Fibroblast of the conjunctiva (primary cell): ENCODE results near the gene EVX1.

Experiments used
- DNase-seq: peaks from one replicate; pipeline ENCODE4 v3.0.0-alpha.2; 2010; ENCODE audit warnings: low read depth

The EVX1 gene

DNA sequence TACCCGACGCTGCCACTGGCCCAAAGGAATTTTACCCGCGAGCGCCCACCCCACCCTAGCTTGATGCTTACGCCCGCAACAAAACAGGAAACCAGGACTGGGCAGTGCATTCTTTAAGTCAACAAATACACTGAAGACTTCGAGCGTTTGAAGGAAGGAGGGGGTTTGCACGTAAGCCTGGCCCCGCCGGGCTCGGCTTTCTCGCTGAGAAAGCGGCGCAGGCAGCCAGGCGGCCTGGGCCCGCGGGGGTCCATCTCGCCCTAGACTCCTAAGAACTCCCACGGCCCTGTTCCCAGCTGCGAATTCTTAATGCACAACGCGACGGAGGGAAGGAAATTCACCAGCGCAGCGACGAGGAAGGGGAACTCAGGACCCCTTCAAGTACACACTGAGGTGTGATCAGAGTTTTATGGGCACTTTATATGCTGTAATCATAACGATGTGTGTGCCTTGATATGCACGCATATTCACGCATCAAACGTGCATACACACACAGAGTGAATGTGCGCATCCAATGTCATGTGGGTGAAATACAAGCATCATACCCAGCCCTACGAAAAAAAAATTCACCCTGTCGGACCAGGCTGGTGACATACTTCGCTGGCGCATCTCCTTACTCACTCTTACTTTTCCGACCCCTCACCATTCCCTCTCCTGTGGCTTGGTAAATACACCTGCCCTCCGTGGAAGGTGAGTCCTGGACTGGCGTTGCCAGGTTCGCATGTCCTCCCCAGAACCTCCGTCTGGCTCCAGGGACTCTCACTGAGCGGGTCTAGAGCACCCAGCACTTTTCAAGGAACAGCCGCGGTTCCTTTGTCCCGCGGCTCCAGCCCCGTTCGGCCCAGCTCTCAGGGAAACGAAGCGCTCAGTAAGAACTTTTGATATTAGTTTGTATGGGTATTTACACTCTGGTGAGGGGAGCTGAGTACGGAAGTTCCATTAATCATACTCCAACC, 37.0 kb upstream of the EVX1 start:
- DNase-seq, result no peak

DNA sequence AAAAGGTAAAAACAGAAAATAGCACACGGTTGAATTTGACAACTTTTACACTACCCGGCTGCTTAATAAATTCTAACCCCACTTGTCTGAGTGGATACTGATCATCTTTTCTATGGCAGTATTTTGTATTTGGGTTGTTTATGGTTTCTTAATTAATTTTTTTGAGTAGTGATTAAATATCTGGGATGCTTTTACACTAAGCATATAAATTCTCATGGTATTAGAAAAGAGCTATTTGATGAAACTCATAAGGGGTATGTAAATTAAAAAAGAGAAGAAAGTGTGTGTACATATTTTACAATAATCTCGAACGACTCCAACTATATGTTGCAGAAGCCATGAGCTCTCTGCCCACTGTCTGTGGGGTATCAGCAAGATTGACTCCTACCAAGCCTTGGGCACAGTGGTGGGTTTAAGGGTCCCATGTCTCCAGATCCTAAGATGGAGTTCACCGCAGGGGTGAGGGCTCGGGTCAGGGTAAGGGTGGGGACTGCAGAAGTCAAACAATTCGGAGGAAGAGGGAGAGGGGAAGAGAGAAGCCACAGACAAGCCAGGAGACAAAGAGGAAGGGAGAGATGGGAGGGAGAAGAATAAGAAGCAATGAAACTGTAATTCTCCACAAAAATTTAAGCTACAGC, 35.1 kb upstream of the EVX1 start:
- no peak for DNase-seq

DNA sequence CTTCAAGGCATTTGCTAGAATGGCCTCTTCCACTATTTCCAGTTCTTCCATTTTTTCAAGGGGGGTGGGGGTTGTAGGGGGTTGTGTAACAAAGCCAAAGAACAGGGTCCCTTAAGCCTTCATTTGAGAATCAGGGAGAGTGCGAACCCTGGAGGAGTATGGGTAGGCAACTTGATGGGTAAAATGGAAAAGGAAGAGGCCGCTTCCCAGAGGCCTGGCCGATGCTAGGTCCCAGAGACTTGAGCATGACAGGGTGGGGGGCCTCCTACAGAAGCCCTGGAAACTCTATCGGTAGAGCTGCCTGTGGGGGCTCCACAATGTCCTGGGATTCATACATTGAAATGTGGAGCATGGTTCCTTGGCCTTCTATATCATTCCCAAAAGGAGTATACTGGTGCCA, 33.6 kb upstream of the EVX1 start:
- no peak for DNase-seq

DNA sequence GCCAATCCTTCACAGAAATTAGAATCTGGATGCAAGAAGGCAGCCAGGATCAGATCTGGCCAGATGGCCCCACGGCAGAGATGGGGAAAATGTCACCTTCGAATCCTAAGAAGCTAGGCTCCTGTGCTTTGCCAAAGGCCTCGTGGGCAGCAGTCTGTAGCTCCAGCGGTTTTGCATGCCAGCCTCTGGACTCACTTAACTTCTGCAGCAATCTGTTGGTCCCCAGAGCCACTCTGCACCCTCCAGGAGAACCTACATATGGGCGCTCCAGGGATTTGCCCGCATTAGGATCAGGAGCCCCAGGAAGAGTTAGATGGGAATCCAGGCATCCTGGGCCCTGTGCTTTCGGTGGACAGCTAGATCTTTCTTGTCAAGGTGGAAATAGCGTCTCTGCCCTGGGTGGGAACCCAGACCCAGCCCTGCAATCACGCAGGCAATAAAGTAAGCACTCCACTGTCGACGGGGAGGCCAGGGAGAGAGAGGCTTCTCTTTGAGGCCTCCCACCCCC, 32.6 kb upstream of the EVX1 start:
- no peak for DNase-seq

DNA sequence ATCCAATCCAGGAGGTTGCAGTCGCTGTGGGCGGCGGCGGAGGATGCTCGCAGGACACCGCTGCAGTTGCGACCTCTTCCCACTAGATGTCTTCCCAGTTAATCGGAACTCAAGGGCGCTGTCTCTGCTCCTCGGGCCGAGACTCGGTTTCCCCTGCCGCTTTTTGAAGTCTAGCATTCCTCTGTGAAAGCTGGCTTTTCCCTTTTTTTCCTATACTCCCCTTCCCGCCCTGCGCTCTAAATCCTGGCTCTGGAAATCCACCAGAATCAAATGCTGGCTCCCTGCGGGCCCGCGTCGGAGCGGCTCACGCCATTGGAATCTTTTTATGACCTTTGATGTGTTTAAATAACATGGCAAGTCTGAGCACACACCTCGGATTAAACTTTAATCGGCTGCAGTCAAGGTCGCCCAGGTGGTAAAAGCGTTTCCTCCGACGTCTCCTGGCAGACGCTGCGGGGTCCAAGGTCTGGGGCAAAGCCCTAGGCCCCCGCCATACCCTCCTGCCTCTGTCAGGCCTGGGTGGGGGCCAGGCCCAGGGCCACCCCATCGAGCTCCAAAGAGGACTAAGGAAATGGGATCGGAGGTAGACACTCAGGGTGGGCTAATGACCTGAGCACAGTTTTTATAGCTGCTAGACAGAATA, 32.0 kb upstream of the EVX1 start:
- peak; percentile 5 for DNase-seq

DNA sequence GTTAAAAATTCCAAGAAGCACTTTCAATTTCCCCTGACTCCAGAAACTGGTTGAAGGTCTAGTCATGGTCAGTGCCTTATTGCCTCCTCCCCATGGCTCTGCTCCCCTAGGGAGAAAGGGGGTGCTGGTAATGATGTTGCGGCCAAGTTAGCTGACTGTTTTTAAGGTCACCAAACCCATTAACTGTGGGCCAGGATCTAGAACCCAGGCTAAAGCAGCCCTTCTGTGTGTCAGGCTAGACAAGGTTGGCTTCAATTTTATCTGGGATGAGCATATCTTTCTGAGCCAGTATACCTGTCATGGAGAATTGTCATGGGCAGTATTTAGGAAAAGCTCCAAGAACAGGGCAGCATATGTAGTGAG, 31.5 kb upstream of the EVX1 start:
- DNase-seq, result no peak

DNA sequence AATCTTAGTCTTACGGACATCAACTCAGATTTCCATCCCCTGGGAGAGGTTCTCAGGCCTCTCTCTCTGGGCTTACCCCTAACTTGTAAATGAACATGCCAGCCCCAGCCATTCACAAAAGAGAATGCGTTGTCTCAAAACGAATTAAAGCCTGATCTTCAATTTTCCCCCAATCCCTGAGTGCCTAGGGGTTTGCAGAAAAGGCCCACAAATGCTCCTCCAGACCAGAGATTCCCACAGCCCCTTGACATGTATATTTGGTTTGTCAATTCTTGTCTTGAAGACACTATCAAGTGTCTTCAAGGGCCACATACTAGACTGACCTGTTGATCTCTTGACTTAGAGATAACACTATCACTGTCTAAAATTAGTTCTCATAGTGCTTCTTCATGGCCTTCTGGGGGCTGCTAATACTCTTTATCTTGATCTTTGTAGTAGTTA, 30.8 kb upstream of the EVX1 start:
- DNase-seq, result no peak

DNA sequence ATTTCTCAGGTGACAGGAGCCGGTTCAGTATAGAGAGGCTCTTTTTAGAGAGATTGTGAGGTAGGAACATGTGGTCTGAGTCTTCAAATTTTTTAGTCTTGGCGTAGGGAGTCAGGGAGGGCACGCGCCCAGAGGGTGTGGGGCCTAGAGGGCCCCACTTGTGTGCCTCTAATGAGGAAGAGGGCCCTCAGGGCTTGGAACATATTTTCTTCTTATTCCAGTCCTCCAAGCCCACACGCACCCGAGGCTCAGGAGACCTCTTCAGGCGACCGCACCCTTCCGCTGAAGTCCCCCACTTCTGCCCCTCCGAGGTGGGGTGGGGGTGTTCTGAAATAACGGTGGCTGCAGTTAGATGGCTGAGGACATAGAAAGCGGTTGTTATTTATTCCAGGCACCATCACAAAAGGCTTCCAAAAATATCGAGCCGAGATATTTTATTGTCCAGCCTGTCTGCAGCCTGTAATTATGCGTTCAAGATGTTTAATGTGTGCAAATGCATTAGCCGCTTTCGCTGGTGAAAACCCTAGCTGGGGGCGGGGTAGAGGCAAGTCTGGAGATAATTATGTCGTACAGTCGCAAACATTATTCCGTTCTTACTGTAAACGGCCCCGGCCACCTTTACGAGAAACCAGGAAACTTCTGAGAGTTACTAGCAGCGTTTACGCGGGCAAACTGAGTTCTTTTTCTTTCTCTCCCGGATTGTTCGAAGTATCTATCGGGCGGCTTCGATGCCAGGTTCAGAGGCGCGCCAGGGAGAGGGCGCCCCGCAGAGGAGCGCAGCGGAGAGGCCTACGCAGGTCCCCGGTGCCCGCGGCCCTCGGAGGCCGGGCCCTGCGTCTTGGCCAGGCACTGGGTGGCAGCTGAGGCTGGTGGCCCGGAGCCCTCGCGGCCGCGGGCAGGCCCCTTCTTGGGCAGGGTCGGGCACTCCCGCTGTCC, 29.8 kb upstream of the EVX1 start:
- DNase-seq, result no peak

DNA sequence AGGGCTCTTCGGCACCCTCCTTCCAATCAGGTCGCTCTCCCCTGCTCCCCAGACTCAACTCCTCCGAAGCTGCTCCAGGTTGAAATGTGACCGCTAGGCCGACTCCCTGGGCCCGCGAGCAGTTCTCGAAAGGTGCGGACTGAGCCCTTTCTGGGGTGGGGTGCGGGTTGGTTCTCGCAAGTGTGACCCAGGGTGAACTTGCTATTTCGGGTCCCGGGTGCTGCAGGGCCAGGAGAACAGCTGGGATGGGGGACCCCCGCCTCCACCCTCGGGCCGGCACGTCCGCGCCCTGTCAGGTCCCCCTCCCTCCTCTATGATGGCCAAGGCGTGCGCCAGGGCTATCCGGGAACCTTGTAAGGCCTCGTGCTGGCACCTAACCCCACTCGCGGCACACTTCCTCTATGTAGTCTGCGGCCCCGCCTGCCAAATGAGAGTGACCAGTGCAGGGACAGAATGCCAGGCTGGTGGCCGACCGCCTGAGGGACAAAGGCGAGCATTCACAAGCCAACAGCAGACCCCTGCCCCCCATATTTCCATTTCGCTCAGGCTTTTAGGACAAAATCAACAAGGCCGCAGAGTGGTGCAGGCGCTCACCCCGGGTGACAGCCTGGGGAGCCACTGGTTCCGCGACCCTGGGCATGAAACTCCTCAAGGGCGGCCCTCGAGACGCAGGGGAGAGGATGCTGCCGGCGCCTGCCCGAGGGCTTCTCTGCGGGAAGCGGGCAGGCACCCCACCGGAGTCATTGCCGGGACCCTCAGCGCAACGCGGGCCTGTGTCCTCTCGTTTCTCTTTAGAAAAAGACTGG, 29.0 kb upstream of the EVX1 start:
- DNase-seq, result no peak

DNA sequence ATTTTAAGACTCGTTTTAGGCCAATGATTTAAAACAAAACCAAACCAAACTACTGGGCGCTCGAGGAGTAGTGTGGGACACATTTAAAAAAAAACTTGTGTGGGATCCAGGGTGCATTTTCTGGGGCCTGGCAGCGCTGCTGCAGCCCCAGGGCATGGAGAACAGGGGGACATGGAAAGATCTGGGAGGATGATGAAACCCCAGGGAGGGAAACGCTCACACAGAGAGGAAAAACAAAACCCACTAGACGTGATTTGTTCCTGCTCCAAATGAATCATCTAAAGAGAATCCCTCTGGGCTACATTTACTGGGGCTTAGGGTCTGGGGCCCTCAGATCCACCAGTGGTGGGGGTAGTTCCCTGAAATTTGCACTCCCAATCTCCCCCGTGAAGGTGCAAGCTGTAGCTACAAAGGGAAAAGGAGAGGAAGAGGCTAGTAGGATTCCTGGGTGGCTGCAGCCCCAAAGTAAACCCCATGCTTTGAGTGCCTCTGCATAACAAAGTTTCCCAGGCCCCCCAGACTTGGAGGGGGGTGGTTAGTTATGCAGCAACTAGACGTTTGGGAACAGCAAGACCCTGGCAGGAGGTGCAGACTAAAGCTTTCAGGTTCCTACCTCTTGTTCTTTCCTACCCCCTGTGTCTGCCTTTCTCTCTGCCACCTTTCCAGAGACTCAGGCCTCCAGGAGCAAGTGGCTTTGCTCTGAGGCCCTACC, 28.2 kb upstream of the EVX1 start:
- DNase-seq, result no peak

DNA sequence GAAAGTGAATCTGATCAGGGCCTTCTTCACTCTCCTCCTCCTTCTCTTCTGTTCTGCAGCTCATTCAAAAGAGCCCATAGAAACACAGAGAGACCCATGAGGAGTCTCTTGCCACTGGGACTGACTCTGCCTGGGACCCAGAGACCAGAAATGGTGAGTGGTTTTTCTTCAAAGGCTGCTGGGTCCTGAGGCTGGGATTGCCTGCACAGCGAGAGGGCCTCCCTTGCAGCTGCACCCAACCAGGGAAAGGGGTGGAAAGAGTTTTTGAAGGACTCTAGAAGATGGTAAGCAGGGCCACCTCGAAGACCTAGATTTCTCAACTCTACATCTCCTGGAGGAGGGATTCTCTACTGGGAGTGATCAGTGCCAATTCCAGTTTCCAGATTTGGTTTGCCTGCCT, 27.2 kb upstream of the EVX1 start:
- no peak for DNase-seq

DNA sequence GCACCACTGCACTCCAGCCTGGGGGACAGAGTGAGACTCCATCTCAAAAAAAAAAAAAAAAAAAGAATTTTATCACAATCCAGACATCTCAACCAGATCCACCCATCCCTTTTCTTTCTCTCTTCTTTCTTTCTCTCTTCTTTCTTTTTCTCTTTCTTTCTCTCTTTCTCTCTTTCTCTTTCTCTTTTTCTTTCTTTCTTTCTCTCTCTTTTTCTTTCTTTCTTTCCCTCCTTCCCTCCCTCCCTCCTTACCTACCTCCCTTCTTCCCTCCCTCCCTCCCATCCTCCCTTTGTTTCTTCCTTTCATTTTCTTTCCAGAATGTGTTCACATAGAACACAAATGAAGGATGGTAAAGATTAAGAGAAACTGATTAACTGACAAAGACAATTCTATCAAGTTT, 24.7 kb upstream of the EVX1 start:
- DNase-seq, result no peak

DNA sequence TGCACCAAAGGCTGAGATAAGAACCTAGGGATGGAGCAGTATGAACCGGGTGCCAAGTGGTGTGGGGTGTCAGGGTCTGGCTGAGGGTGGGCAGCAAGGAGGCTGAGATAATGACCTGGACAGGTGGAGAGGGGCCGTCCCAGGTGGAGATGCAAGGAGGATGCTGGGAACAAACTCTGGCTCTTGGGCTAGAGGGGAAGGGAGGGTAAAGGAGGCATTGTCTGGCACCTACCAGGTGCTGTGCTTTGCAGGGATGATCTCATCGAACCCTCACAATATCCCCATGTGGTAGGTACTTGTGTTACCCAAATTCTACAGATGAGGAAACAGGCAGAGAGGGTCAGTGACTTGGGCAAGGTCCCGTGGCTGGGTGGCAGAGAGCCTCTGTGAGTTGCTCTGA, 22.8 kb upstream of the EVX1 start:
- DNase-seq, result no peak

DNA sequence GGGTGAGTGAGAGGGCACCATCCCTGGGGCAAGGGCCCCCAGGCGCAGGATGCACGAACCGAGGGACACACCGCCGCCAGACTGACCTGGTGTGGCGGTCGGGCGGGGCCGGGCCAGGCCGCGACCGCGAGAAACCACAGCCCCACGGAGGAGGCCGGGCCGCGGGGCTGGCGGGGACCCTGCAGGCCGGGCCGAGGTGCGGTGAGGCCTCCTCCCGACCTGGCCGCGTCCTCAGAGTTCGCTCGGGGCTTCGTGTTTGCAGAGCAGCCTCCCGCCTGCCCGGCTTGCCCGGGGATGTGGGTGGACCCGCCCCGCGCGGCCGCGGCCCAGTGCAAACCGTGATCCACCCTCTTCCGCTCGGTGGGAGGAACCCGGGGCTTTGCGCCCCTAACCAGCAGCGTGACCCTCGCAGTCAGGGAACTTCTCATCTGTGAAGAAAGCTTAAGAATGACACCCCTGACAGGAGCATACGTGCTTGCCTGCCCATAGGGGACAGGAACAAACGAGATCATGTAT, 22.1 kb upstream of the EVX1 start:
- DNase-seq, result no peak

DNA sequence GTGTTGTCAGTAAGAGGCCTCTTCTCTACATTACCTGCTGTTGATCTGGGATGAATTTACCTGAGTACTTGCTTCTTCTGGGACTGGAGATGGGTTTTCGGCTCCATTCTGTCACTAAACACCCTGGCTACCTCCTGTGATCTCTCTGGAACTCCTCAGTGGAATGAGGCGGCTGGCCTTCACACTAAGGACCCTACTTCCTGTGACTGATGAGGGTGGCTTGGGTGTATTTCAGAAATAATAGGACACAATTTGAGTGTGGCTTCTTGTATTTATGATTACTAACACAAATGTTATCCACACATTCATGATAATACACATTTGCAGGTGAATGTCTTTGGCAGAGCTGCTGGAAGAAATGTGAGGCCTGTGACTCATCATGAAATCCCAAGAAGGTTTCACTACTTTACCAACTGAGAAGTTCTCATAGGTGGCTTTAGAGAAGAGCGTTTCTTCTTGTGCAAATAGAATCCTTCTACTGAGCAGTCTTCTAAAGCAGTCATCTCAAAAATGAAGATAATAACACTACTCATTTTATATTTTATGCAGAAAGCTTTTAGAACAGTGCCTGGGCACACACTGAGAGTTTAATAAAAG, 21.3 kb upstream of the EVX1 start:
- no peak for DNase-seq

DNA sequence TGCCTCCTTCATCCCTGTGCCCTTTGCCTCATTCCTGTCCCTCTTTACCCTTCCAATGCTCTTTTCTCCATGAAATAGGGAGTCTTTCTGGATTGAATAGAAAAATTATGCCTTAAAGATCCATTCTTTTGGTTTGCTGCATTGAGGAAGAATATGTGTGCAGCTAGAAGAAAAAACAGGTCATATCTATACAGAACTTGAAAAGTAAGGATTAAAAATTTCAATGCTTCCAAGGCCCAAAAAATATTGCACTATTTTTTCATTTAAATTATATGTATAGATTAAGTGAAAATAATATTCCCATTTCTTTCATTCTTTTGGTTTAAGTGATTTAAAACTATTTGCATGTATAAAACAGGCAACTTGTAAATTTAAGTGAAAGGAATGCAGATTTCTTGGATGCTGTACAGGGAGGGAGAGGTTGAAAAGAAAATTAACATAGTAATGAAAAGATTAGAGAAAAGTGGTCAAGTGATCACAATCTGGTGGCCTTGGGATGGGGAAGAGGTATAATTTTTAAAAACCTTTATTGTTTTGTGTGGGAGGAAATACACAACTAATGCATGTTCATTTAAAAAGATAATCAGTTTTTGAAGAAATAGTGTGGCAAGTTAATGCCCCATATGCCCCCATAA, 18.5 kb upstream of the EVX1 start:
- DNase-seq, result no peak

DNA sequence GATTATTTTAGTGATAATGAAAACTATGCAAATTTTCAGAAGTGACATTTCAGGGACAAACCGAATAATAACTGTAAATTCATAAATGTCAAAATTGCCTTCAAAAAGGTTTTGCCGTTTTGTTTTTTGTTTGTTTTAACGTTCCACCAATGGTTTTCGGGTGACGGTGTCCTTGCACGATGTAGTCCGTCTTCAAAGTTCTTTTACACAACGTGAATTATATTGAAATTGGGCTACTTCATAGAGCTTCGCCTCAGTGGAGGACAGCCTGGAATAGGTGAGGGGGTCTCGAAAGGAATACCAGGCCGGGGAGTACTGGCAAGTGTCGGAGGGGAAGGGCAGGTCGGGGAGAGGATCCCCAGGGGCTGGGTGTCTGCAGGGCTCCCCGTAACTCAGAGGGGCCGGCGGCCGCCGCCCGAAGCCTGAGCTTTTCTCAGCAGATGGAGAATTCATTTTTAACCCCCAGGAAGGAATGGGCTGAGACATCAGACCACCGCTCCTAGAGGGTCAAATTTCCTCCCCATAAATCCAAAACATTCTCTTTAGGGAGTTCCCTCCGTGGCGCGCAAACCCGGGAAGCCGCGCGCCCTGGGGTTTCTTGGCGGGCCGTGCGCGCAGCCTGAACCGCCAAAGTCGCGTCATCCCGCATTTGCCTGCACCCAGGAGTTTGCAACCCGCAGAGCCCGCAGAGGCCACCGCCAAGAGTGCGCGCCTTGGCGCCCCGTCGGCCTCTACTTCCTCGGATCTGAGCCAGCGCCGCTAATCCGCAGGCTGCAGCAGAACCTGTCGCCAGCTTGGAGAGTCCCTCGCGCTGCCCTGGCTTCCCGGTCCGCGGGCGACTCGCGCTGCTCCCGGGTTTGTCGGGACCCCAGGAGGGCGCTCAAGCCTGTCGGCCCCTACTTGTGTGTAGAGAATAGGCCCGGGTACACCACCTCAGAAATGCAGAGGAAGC, 17.3 kb upstream of the EVX1 start:
- no peak for DNase-seq

DNA sequence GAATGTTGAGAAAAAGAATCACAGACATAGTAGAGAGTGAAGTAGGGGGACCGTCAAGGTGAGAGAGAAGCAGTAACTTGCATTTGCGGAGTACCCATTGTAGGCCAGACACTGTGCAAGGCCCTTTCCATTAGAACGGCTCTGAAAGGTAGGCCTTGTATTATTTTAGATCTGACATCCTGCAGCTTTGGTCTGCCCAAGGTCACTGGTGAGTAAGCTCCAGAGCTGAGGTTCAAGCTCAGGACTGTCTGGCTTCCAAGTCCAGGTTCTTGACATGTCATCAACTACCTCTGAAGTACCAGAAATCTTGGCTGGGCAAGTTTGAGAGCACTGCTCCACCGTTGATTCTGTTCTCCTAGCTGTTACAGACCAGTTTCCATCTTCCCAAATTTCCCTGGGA, 13.2 kb upstream of the EVX1 start:
- DNase-seq, result no peak
